DMS53 treated with DMSO at 0.1 percent for 48 hours (cell line): ENCODE measurements around the gene TEF.

Experiments
- DNase-seq: peaks from one replicate; lab custom pipeline; 2025; ENCODE audit not compliant: unreplicated experiment; lab: John Stamatoyannopoulos, UW

Gene TEF

GRCh38 chr22:41447435-41448188 lies 65.9 kb downstream of the TEF start:
- peak; percentile 31 for DNase-seq

GRCh38 chr22:41448189-41448808 lies 66.6 kb downstream of the TEF start:
- DNase-seq, result peak; percentile 94
